Fibroblast of mammary gland (primary cell): ENCODE measurements around the gene MTX2.

Experiments used
- DNase-seq: peaks from one replicate; pipeline ENCODE4 v3.0.0-alpha.2; 2010; ENCODE audit warnings: low read depth
- H3K4me3 ChIP-seq: 2 replicates; pipeline ENCODE4 v1.5.1; 2011; ENCODE audit warnings: low read depth, mild to moderate bottlenecking, low read length, moderate library complexity; ENCODE audit not compliant: control insufficient read depth
- CTCF ChIP-seq: conservative IDR thresholded peaks from 2 replicates; pipeline ENCODE4 v1.5.1; 2011; ENCODE audit warnings: low read depth, low read length, inconsistent platforms; ENCODE audit not compliant: control insufficient read depth, insufficient read depth

Gene MTX2

GRCh38 chr2:176240301-176240700, 28.9 kb upstream of the MTX2 start:
- no peak overlapping the region for H3K4me3 ChIP-seq
- DNase-seq, result no peak
- TF ChIP-seq CTCF, result no peak

- H3K4me3 ChIP-seq, result no peak overlapping the region
- DNase-seq, result no peak
- TF ChIP-seq CTCF, result no peak
These were observed 27.0 kb upstream of the MTX2 start for GRCh38 chr2:176242276-176242675.

- H3K4me3 ChIP-seq, result no peak overlapping the region
- TF ChIP-seq CTCF, result no peak
- DNase-seq, result no peak
These were observed 22.9 kb upstream of the MTX2 start for GRCh38 chr2:176246331-176246730.

GRCh38 chr2:176247859-176248258, 21.4 kb upstream of the MTX2 start:
- TF ChIP-seq CTCF, result no peak
- no peak for DNase-seq
- H3K4me3 ChIP-seq, result no peak overlapping the region

- H3K4me3 ChIP-seq, result no peak overlapping the region
- TF ChIP-seq CTCF, result no peak
- peak; percentile 12 for DNase-seq
These were observed 17.3 kb upstream of the MTX2 start for GRCh38 chr2:176251928-176252327.

- no peak for TF ChIP-seq CTCF
- no peak for DNase-seq
- no peak overlapping the region for H3K4me3 ChIP-seq
These were observed 8.6 kb upstream of the MTX2 start for GRCh38 chr2:176260689-176261088.

- H3K4me3 ChIP-seq, result no peak overlapping the region
- TF ChIP-seq CTCF, result no peak
- DNase-seq, result no peak
These were observed 8.1 kb upstream of the MTX2 start for GRCh38 chr2:176261136-176261535.
